GM10847 (cell line): ENCODE data around the gene TTC28.

Experiments used
- POLR2A ChIP-seq: IDR thresholded peaks from 2 replicates; pipeline ENCODE4 v1.6.1; 2011; ENCODE audit not compliant: insufficient read length; ENCODE audit errors: extremely low read depth

Gene TTC28

GRCh38 chr22:28430466-28431025, 249.1 kb downstream of the TTC28 start:
- TF ChIP-seq POLR2A = no peak

- no peak for TF ChIP-seq POLR2A
These were observed 249.9 kb downstream of the TTC28 start for GRCh38 chr22:28429711-28430110.

GRCh38 chr22:28428271-28428670, 251.4 kb downstream of the TTC28 start:
- TF ChIP-seq POLR2A = no peak

DNA sequence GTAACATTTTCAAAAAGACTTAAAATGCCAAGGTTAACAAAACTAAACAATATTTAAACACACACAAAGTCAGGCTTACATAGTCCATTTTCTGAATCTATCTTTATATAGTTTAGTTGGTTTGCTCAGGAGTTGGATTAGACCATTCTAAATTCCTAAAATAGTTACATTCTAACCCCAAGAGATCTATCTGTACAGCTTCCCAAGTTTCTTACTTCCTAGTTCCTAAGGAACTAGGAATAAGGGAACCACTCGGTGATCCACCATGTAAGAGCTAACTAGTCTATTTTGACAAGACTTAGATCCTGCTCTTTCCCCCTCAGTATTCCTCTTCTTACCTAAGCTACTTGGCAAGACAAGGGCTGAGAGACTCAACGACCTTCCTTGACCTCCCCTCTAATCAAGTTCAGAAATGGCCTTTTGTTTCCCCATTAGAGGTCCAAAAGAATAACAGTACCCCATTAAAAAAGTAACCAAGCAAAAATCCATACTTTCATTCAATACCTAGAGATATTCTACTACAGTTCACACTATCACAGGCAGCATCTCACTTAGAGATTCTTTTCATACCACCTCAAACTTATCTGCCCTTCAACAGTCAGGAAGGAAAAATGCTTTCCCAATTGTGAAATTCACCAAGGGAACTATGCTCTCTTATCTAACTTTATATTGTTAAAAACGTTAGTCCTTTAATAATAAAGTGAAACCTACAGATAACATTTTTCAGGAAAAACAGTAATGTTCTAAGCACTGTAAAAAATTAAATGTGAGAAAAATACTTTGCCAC, 253.1 kb downstream of the TTC28 start:
- TF ChIP-seq POLR2A = no peak

DNA sequence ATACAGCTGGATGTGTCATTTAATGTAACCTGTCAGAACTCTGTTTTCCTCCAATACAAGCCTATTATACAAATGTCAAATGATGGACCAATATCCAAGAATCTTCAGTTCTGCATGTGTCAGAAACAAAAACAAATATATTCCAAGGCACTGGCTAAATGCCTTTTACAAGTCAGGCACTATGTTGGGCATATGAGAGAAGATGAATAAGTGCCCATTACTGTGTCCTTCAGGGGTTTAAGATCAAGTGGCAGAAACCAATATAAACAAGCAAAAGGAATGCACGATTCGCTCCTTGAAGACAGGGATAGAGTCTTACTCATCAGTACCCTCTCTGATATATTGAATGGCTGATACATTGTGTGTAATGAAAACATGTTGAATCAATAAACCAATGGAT, 254.4 kb downstream of the TTC28 start:
- no peak for TF ChIP-seq POLR2A

DNA sequence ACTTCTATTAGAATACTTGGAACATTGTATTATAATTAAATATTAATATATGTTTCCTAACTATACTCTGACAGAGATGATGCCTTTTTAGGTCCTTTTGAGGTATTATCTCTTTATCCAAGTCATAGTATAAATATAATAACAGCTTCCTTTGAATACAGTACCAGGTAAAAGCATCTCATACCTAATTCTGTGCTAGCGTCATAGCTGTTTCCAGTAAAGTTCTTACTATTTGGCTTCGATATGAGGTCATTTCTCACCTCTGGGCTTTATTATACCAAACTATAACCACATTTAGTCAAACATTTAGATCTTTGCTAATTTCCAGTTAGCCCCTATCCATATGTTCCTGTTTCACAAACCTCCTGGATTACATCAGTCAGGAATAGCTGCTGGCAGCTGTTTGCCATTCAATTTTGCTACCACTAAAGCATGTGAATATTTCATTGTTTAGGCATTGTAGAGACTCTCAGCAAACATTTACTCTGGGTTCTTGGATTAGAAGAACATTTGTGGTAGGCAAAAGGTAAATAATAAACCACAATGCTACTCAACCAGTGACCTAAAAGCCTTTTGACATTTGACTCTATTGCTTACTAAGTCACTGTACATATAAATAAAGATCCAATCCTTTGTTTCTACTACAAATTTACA, 255.1 kb downstream of the TTC28 start:
- TF ChIP-seq POLR2A = no peak

GRCh38 chr22:28419919-28420318, 259.7 kb downstream of the TTC28 start:
- no peak for TF ChIP-seq POLR2A

DNA sequence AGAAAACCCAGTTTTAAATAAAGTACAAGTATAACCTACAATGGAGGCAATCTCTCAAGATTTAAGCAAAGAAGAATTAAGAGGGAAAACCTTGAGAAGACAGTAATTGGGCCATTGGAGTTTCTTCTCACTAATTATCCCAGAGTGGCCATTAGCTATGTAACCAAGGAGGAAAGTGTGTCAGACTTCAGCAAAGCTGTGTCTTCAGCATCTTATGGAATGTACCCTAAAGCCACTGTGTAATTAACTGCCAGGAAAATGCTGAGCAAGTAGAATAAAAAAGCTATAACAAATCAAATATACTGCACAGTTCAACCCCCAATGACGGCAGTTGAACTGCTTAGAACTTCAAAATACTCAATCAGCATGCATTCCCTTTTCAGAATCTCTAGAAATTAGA, 261.6 kb downstream of the TTC28 start:
- TF ChIP-seq POLR2A = no peak

DNA sequence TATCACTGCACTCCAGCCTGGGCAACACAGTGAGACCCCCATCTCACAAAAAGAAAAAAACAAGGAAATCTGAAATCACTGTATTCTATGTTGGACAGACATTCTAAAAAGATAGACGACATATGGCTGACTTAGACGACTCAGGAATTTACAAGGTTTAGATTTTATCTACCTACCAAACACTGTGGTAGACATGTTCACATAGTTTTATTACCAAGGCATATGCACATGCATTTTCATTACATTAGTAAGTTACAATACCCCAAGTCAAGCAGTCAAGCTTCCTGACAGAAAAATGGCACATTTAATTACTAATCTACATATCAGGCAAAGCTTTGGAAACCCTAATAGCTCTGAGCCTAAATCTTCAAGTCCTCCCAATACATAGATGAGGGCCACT, 262.2 kb downstream of the TTC28 start:
- TF ChIP-seq POLR2A = no peak

DNA sequence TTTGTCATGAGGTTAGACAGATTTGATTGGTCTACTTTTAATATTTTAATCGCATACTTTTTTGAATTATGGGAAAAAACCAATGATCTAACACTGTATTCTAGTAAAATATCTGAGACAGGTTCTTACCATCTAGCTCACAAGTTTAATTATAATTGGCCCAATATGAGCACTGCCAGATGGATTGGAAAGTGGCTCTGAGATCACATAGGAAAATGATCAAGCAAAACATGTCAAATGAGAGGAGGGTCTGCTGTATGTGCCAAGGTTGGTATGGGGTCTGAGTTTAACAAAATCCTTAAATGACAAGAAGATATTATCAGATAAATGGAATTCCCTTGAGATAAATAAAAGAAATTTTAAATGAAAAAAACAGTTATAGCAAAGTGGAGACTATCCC, 264.7 kb downstream of the TTC28 start:
- no peak for TF ChIP-seq POLR2A

- TF ChIP-seq POLR2A = no peak
These were observed 265.8 kb downstream of the TTC28 start for GRCh38 chr22:28413612-28414399.

DNA sequence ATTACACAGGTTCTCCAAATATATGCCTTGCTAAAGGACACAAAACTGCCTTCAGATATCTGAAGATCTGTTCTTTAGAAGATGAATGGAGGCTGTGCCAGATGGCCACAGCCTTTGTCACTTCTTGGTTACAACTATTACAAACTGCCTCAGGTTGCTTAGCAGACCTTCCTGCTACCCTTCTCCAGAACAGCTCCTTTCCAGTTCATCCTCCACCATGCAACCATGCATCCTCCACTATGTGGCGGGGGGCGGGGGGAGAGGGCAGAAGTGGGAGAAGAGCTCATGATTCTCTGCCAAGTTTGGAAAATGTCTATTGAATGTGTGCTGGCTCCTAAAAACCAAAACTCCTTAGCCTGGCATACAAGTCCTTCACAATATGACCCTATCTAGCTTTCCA, 267.5 kb downstream of the TTC28 start:
- no peak for TF ChIP-seq POLR2A

GRCh38 chr22:28411125-28411524, 268.5 kb downstream of the TTC28 start:
- TF ChIP-seq POLR2A = no peak

- no peak for TF ChIP-seq POLR2A
These were observed 269.4 kb downstream of the TTC28 start for GRCh38 chr22:28410050-28410816.

DNA sequence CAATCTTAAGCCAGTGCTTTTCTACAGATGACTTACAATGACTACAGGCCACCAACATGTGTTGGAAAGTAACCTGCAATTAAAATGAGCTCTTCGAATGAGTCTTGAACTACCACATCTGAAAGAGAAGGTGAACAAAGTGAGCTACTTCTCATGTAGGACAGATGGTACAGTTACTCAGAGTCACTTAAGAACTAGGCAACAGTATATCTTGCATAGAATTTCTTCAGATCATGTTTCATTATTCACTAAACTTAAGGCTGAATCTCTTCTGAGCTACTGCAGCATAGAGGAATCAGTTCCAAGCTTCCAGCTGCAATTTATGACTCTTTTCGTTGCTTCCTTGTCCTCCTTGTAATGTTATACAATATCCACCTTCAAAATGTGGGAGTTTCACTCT, 270.9 kb downstream of the TTC28 start:
- no peak for TF ChIP-seq POLR2A
